Measurements from ENCODE around the gene NDRG4.

Gene NDRG4

DNA sequence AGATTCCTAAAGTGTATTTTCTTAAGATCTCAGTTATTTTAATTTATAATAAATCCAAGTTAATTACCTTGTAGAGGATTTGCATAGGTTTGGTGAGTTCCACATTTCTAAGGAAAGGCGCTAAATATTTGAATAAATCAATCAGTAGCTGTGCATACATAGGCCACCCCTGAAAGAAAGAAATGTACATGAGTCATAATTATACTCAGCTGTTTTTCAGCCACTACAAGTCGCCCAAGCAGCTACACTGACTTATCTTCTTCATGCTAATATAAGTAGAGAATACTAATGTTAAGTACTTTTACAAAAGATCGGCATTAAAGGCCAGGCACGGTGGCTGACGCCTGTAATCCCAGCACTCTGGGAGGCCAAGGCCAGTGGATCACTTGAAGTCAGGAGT is 30.2 kb downstream of the NDRG4 start:
- H3K4me3 Mint-ChIP-seq: no peak overlapping the region
- H3K36me3 Mint-ChIP-seq: peaks cover 78% of the 10 kb centered on the region
- no peak overlapping the region for H3K27ac Mint-ChIP-seq
- H3K4me1 Mint-ChIP-seq: no peaks in the 10 kb centered on the region
- ATAC-seq: no peak
- no peaks in the 10 kb centered on the region for H3K9me3 Mint-ChIP-seq
- no peaks in the 10 kb centered on the region for H3K27me3 Mint-ChIP-seq

DNA sequence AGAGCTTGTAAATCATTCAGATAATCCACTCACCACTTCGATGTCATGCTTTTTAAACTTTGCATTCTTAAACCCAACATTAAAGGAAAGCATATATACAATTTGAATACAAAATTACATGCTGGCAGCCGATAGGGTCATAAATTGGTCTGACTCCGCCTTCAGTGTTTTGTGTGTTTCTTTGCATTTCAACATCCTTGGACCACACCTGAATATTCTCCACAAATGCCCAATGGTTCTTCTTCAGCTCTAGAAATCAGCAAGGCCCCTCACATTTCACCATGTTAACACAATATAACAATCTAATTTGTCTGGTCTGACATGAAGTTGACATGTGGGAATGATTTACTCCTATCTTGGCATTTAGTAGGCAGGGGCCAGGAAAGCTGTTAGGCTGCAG is 32.5 kb downstream of the NDRG4 start:
- H3K27ac Mint-ChIP-seq: no peak overlapping the region
- H3K4me3 Mint-ChIP-seq: no peak overlapping the region
- no peaks in the 10 kb centered on the region for H3K4me1 Mint-ChIP-seq
- no peaks in the 10 kb centered on the region for H3K9me3 Mint-ChIP-seq
- ATAC-seq: no peak
- H3K27me3 Mint-ChIP-seq: no peaks in the 10 kb centered on the region
- peaks cover 76% of the 10 kb centered on the region for H3K36me3 Mint-ChIP-seq

DNA sequence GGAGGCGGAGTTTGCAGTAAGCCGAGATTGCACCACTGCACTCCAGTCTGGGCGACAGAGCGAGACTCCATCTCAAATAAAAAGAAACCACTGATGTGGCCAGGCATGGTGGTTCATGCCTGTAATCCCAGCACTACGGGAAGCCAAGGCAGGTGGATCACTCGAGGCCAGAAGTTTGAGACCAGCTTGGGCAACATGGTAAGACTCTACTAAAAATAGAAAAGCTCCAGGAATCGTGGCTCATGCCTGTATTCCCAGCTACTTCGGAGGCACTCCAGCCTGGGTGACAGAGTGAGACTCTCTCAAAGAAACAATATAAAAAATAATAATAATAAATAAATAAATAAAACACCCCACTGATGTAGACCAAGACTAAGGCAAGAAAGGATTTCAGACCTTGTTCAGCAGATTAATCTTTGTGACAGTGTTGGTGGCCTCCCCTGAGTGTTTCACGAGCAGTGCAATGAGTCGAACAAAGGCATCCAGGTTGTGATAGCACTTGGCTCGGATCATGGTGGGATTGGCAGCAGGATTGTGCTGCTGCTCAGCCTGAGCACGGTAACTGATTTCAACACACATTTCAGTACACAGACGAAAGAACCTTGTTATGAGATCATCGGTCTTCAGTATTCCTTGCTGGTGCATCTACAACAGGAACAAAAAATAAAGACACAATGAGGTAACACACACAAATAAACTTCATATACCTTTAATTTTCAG is 34.0 kb downstream of the NDRG4 start:
- no peak for ATAC-seq
- no peaks in the 10 kb centered on the region for H3K4me1 Mint-ChIP-seq
- H3K9me3 Mint-ChIP-seq: no peaks in the 10 kb centered on the region
- no peak overlapping the region for H3K27ac Mint-ChIP-seq
- H3K36me3 Mint-ChIP-seq: peaks cover 83% of the 10 kb centered on the region
- no peaks in the 10 kb centered on the region for H3K27me3 Mint-ChIP-seq
- no peak overlapping the region for H3K4me3 Mint-ChIP-seq

DNA sequence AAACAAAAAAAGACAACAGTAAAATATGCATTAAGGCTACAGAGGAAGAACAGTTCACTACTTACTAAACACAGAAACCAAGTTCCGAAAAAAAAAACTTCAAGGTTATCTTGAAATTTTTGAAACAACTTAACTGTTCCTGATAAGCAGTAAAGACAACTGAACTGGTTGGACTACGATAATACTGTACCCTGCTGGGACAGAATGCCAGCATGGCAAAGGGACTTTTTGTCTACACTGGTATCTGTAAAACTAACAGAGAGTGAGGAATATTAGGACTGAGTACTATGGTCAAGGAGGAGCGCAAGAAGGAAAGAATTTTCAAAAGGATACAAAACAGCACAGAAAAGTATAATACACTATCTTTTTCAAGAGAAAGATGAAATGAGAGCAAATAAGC is 35.2 kb downstream of the NDRG4 start:
- Mint-ChIP-seq H3K4me3 (no peak overlapping the region), H3K4me1 (no peaks in the 10 kb centered on the region), H3K27ac (no peak overlapping the region), H3K27me3 (no peaks in the 10 kb centered on the region), H3K36me3 (peaks cover 83% of the 10 kb centered on the region), H3K9me3 (no peaks in the 10 kb centered on the region)
- ATAC-seq: no peak

DNA sequence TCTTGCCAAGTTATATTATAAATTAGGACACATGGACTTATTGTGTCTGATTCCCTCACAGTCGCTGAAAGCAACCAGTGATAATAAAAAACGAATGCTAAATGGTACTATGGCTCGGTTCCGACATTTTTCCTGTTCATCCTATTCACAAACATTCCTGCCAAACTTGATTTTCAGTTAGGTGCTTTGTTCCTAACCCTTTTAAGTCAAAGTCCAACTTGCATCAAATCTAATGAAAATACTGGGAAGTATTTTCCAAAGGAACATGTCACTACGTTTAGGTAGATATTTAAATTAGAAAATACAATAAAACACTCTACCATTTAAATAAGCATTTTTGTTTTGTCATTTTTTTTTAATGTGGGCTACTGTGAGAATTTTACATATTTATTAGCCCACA is 36.3 kb downstream of the NDRG4 start:
- H3K27ac Mint-ChIP-seq: no peak overlapping the region
- no peaks in the 10 kb centered on the region for H3K9me3 Mint-ChIP-seq
- H3K4me3 Mint-ChIP-seq: no peak overlapping the region
- no peak for ATAC-seq
- H3K4me1 Mint-ChIP-seq: no peaks in the 10 kb centered on the region
- H3K36me3 Mint-ChIP-seq: peaks cover 78% of the 10 kb centered on the region
- no peaks in the 10 kb centered on the region for H3K27me3 Mint-ChIP-seq

DNA sequence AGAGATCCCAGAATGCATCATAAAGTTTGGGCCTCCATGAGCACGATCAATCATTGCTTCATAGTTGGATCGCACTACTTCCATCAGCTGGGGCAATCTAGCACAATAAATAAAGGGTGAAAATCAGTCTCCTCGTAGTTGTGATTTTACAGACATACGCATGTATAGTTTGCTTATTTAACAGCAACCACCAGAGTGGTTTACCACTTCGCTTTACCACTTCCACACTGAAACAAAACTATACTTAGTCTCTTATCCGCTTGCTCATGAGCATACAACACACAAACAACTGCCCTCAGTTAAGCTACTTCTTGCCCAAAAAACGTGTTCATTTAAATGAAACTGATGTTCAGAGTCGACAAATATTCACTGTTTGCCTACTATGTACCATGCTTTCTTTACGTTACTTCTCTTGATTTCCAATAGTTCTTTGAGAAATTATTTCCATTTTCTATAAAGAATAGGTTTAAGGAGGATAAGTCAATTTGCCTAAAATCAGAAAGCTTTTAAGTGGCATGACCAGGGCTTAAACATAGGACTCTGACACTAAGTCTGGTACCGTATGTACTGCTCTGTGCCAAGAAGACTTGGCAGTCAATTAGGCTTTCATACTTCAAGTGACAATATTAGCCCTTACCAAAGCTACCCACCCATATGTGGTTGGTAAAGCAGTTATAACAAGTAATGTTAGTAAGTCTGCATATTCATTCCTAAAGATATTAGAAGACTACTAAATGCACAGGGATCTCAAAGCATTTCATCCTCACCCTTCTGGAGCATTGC is 37.4 kb downstream of the NDRG4 start:
- no peaks in the 10 kb centered on the region for H3K4me1 Mint-ChIP-seq
- H3K4me3 Mint-ChIP-seq: no peak overlapping the region
- H3K27me3 Mint-ChIP-seq: no peaks in the 10 kb centered on the region
- peaks cover 68% of the 10 kb centered on the region for H3K36me3 Mint-ChIP-seq
- no peaks in the 10 kb centered on the region for H3K9me3 Mint-ChIP-seq
- no peak for ATAC-seq
- peak overlapping the region; percentile 6 for H3K27ac Mint-ChIP-seq

DNA sequence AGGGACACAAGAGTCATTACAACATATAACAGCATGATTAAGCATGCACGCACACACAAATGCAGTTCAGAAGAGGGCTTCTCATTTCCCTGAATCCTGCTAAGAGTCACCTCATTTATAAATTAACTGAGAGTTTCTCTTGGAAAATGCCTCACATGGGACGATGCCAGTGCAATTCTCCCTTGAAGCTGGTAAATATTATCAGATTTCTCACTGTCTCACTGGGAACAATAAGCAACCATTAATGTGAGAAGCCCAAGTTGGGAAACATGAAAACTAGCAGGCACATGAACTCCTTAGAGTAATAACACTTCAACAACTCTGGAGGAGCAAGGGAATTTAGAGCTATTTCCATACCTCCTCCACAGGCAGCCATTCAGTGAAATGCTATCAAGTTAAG is 41.8 kb downstream of the NDRG4 start:
- H3K4me1 Mint-ChIP-seq: no peaks in the 10 kb centered on the region
- no peaks in the 10 kb centered on the region for H3K27me3 Mint-ChIP-seq
- H3K9me3 Mint-ChIP-seq: no peaks in the 10 kb centered on the region
- no peak for ATAC-seq
- H3K36me3 Mint-ChIP-seq: peaks cover 62% of the 10 kb centered on the region
- H3K27ac Mint-ChIP-seq: no peak overlapping the region
- no peak overlapping the region for H3K4me3 Mint-ChIP-seq

DNA sequence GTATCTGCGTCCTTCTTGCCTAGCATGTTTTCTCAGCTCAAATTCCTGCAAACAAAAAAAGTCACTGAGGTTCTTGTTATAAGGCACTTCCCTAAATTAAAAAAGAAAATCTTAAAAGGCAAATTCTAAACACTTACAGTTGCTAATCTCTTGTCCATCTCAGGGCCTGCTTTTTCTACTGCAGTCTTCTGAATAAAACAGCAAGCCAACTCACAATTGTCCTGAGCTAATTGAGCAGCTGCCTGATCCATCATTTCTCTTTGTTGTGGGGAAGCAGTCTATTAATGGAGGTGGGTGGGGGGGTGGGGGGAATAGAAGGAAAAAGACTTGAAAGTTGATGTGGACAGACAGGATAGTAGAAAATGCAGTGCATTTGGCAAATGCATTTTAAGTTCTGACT is 42.3 kb downstream of the NDRG4 start:
- H3K36me3 Mint-ChIP-seq: peaks cover 61% of the 10 kb centered on the region
- H3K27ac Mint-ChIP-seq: no peak overlapping the region
- no peaks in the 10 kb centered on the region for H3K4me1 Mint-ChIP-seq
- no peak overlapping the region for H3K4me3 Mint-ChIP-seq
- no peaks in the 10 kb centered on the region for H3K27me3 Mint-ChIP-seq
- ATAC-seq: no peak
- no peaks in the 10 kb centered on the region for H3K9me3 Mint-ChIP-seq

DNA sequence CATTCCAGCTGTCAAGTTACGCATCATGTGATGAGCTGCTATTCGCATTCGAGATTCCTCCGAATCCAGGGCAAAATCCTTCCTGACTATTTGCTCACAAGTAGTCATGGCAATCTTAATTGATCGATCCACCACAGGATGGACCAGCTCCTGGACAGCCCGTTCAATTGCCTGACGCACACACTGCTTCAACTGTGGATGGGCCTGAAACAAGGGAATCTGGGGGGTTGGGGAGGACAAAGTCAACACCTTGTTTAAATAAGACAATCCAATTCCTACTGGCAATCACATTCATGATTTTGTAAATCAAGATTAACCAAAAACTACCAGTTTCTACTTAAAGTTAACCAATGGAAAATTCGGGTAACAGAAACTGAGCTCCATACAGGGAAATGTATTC is 43.7 kb downstream of the NDRG4 start:
- Mint-ChIP-seq H3K4me1 (no peaks in the 10 kb centered on the region), H3K27me3 (no peaks in the 10 kb centered on the region), H3K27ac (no peak overlapping the region), H3K4me3 (no peak overlapping the region), H3K9me3 (no peaks in the 10 kb centered on the region), H3K36me3 (peaks cover 50% of the 10 kb centered on the region)
- ATAC-seq: no peak

DNA sequence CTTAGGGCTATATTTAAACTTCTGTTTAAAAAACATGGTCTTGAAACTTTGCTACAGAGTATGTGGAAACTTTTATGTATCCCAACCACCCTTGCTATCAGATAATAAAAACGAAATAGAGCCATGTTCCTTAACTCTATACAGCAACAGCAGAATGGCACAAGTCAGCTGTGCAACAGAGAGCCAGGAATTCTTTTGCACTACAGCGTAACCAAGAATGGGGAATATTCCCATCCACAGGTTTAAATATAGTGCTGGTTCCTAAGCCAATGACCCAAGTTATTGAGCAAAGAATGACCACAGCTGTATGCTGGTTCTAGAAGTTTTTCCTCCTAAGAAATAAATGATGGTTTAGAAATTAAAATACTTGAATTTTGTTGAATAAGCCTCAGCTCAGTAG is 48.4 kb downstream of the NDRG4 start:
- Mint-ChIP-seq H3K9me3 (no peaks in the 10 kb centered on the region), H3K36me3 (peaks cover 65% of the 10 kb centered on the region), H3K4me1 (no peaks in the 10 kb centered on the region), H3K27ac (no peak overlapping the region), H3K4me3 (no peak overlapping the region), H3K27me3 (no peaks in the 10 kb centered on the region)
- ATAC-seq: no peak

DNA sequence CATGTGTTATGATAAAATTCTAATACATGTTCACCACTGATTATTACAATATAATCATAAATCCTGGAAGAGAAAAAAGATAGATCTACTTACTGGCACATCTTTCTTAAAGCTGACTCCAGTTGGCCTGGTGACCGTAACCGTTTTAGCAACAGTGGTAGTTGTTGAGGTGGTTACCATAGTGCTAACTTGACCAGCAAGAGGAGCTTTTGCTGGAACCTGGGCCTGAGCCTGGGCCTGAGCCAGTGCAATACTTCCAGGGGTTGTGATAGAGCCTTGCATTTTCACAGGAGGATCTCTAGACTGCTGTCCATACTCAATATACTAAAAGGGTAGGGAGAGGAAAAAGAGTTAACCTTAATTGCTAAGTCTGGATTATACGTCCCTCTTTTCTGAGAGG is 51.6 kb downstream of the NDRG4 start:
- Mint-ChIP-seq H3K9me3 (no peaks in the 10 kb centered on the region), H3K4me1 (no peaks in the 10 kb centered on the region), H3K4me3 (no peak overlapping the region), H3K36me3 (peaks cover 50% of the 10 kb centered on the region), H3K27me3 (no peaks in the 10 kb centered on the region), H3K27ac (no peak overlapping the region)
- no peak for ATAC-seq

DNA sequence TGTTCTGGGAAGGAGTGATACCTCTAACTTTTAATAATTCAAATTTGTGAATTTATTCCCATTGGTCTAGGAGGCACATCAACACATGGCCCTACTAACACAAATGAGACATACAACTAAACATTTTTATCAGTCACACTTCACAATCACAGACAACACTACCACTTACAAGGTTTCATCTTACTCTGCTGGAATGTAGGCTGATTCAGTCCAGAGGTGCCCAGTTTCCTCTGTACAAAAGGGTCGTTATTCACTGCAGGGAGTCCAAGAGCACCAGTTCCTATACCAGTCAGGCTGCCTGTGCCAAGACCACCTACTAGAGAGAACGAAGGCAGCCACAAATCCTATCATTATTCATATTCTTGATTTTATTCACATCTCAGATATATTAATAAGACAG is 56.7 kb downstream of the NDRG4 start:
- H3K27ac Mint-ChIP-seq: no peak overlapping the region
- peaks cover 35% of the 10 kb centered on the region for H3K36me3 Mint-ChIP-seq
- ATAC-seq: no peak
- no peaks in the 10 kb centered on the region for H3K9me3 Mint-ChIP-seq
- no peaks in the 10 kb centered on the region for H3K4me1 Mint-ChIP-seq
- H3K27me3 Mint-ChIP-seq: no peaks in the 10 kb centered on the region
- H3K4me3 Mint-ChIP-seq: no peak overlapping the region

Measured in stimulated activated memory B cell treated with anti-CD40 and anti-IgM and Interleukin-4, amounts not matched to agents 10 μg/mL and 1 μg/mL and 100 μg/mL, for 72 hours (primary cell).